ENCODE measurements around the gene ABAT.

DNA sequence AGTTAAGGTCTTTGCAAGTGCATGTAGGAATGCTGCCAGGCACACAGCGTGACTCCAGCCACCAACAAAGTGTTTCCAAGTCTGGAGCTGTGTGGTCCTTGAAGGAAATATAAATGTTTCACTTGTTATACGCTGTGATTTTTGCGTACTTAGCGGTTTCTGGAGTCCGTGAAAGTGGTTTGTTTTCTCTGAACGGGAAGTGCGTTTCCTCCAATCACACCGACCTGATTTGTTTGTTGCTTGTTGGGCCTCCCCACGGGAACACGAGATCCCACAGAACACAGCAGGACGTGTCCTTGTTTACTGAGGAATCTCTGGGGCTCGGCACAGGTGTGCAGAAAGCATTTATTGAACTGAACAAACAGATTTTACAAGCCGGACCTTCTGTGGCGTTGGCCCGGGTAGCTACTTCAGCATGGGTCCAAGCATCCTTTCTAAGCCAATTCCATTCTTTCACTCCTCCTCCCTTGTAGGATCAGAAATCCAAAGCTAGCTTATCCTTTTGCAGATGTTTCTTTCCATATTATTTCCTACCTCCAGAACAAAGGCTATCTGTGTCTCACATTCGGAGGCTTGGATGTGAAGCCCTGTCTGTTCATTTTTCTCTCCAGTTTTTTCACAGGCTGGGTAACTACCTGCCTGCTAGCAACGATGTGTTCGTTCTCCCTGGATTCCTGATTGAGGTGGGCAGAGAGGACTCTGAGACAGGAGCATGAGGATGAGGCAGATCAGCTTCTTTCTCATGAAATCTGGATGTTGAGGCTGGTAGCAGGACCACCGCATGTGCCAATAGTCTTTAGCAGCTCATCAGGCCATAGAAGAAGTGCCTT, 44.6 kb downstream of the ABAT start:
- TF ChIP-seq, protein P1, sequence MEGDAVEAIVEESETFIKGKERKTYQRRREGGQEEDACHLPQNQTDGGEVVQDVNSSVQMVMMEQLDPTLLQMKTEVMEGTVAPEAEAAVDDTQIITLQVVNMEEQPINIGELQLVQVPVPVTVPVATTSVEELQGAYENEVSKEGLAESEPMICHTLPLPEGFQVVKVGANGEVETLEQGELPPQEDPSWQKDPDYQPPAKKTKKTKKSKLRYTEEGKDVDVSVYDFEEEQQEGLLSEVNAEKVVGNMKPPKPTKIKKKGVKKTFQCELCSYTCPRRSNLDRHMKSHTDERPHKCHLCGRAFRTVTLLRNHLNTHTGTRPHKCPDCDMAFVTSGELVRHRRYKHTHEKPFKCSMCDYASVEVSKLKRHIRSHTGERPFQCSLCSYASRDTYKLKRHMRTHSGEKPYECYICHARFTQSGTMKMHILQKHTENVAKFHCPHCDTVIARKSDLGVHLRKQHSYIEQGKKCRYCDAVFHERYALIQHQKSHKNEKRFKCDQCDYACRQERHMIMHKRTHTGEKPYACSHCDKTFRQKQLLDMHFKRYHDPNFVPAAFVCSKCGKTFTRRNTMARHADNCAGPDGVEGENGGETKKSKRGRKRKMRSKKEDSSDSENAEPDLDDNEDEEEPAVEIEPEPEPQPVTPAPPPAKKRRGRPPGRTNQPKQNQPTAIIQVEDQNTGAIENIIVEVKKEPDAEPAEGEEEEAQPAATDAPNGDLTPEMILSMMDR (IDR thresholded peaks at IDR 0.05; ENCODE audit: low read depth, low read length), result no peak
- no peak for TF ChIP-seq MYC (IDR thresholded peaks at IDR 0.05; ENCODE audit: low read depth, low read length)
- no peak for TF ChIP-seq POLR2A (IDR thresholded peaks at IDR 0.05; ENCODE audit: extremely low read depth, insufficient read length)
